IMR-90 (cell line): ENCODE measurements around the gene A3GALT2. TPM values are rescaled to one million over a fixed set of nuclear protein-coding genes. Genes with fewer than 3 reads are reported as not detected.

Experiments used
- ATAC-seq: fragments of 200-7000 bp; cut with Tn5 transposase; 2 replicates; pipeline ENCODE4 v1.9.1; 2020; ENCODE audit warnings: low read depth, mild to moderate bottlenecking, moderate library complexity
- BruUV-seq: library from RNA; stranded (reverse); fragments of 400-500 nt; replicated peaks from 2 replicates; lab custom pipeline; 2021; lab: Mats Ljungman, UMichigan
- CTCF ChIA-PET: fragments of 300-600 bp; formaldehyde crosslinking; extraction: SDS; loops from one replicate; lab custom pipeline; 2021; ENCODE audit warnings: antibody characterized with exemption; lab: Yijun Ruan, JAX
- POLR2A ChIA-PET: fragments of 300-600 bp; sonication (Branson Sonifier 250); formaldehyde crosslinking; loops from one replicate; lab custom pipeline; 2022; ENCODE audit warnings: antibody characterized with exemption; ENCODE audit not compliant: unreplicated experiment; lab: Charles Lee
- DNase-seq: peaks from one replicate; pipeline ENCODE4 v3.0.0; 2013
- H2AFZ ChIP-seq: replicated peaks from 2 replicates; pipeline ENCODE3; 2013; ENCODE audit warnings: low read length, mild to moderate bottlenecking; ENCODE audit not compliant: poor library complexity
- H2AK5ac ChIP-seq: 2 replicates; pipeline ENCODE4 v1.6.1; 2013; ENCODE audit warnings: low read depth, low read length, inconsistent platforms
- H2AK9ac ChIP-seq: replicated peaks from 2 replicates; pipeline ENCODE3; 2013; ENCODE audit warnings: mild to moderate bottlenecking, low read depth, low read length, moderate library complexity; ENCODE audit not compliant: poor library complexity
- H2BK120ac ChIP-seq: 2 replicates; pipeline ENCODE4 v1.6.1; 2013; ENCODE audit warnings: low read depth, low read length, inconsistent platforms
- H2BK15ac ChIP-seq: 3 replicates; pipeline ENCODE4 v1.6.1; 2013; ENCODE audit warnings: low read depth, low read length, inconsistent platforms
- H2BK20ac ChIP-seq: 2 replicates; pipeline ENCODE4 v1.6.1; 2013; ENCODE audit warnings: low read depth, mild to moderate bottlenecking, inconsistent platforms, low read length, moderate library complexity
- H2BK5ac ChIP-seq: 2 replicates; pipeline ENCODE4 v1.6.1; 2013; ENCODE audit warnings: mild to moderate bottlenecking, low read depth, low read length, inconsistent platforms; ENCODE audit not compliant: poor library complexity, severe bottlenecking
- H3K14ac ChIP-seq: replicated peaks from 2 replicates; pipeline ENCODE4 v1.6.1; 2013; ENCODE audit warnings: low read depth, low read length, inconsistent platforms
- H3K18ac ChIP-seq: 2 replicates; pipeline ENCODE4 v1.6.1; 2013; ENCODE audit warnings: low read depth, low read length, control low read depth
- H3K23ac ChIP-seq: 2 replicates; pipeline ENCODE4 v1.6.1; 2013; ENCODE audit warnings: low read depth, low read length, inconsistent platforms
- H3K27ac ChIP-seq: 2 replicates; pipeline ENCODE4 v1.5.1; 2013; ENCODE audit warnings: mild to moderate bottlenecking, control low read depth, low read length; ENCODE audit not compliant: insufficient read depth
- H3K27me3 ChIP-seq: 2 replicates; pipeline ENCODE4 v1.6.1; 2013; ENCODE audit warnings: low read length; ENCODE audit not compliant: control insufficient read depth, insufficient read depth
- H3K36me3 ChIP-seq: 2 replicates; pipeline ENCODE4 v1.6.1; 2013; ENCODE audit warnings: low read length, mixed read lengths; ENCODE audit not compliant: control insufficient read depth, insufficient read depth
- H3K4ac ChIP-seq: 2 replicates; pipeline ENCODE4 v1.6.1; 2013; ENCODE audit warnings: low read depth, low read length, inconsistent platforms
- H3K4me1 ChIP-seq: 2 replicates; pipeline ENCODE4 v1.6.1; 2013; ENCODE audit warnings: low read length, mixed read lengths; ENCODE audit not compliant: control insufficient read depth, insufficient read depth
- H3K4me2 ChIP-seq: 2 replicates; pipeline ENCODE4 v1.6.1; 2013; ENCODE audit warnings: low read depth, mild to moderate bottlenecking, control low read depth, low read length, moderate library complexity
- H3K4me3 ChIP-seq: 2 replicates; pipeline ENCODE4 v1.5.1; 2013; ENCODE audit warnings: low read depth, mild to moderate bottlenecking, control low read depth, low read length, moderate library complexity; ENCODE audit not compliant: insufficient read depth
- H3K56ac ChIP-seq: 2 replicates; pipeline ENCODE4 v1.6.1; 2013; ENCODE audit warnings: low read length, inconsistent platforms; ENCODE audit not compliant: insufficient read depth; ENCODE audit errors: extremely low read depth
- H3K79me1 ChIP-seq, 2 experiments: 2 replicates each; pipeline ENCODE4 v1.6.1; 2013; ENCODE audit warnings: low read length in 2 of 2, inconsistent platforms in 1 of 2, low read depth in 1 of 2
- H3K9ac ChIP-seq: 2 replicates; pipeline ENCODE4 v1.6.1; 2013; ENCODE audit warnings: low read depth, low read length, control low read depth
- H3K9me1 ChIP-seq: 2 replicates; pipeline ENCODE4 v1.6.1; 2013; ENCODE audit warnings: low read length, inconsistent platforms; ENCODE audit not compliant: insufficient read depth
- H3K9me3 ChIP-seq: 2 replicates; pipeline ENCODE4 v1.6.1; 2013; ENCODE audit warnings: low read length; ENCODE audit not compliant: control insufficient read depth, insufficient read depth
- H4K20me1 ChIP-seq: 2 replicates; pipeline ENCODE4 v1.6.1; 2013; ENCODE audit warnings: low read length, inconsistent platforms; ENCODE audit not compliant: insufficient read depth
- H4K5ac ChIP-seq: 2 replicates; pipeline ENCODE4 v1.6.1; 2013; ENCODE audit warnings: mild to moderate bottlenecking, low read depth, low read length, control low read depth
- H4K8ac ChIP-seq, 2 experiments: 2 replicates each; pipeline ENCODE4 v1.6.1; 2013; ENCODE audit warnings: low read depth in 2 of 2, low read length in 2 of 2, control low read depth in 1 of 2, inconsistent platforms in 1 of 2
- H4K91ac ChIP-seq: 2 replicates; pipeline ENCODE4 v1.6.1; 2013; ENCODE audit warnings: low read depth, low read length, inconsistent platforms; ENCODE audit not compliant: insufficient read depth
- BHLHE40 ChIP-seq: fragments of 150-350 bp; IDR thresholded peaks from 2 replicates; pipeline ENCODE4 v1.6.1; 2016; ENCODE audit warnings: mild to moderate bottlenecking, low read depth, low read length
- CHD1 ChIP-seq: IDR thresholded peaks from 2 replicates; pipeline ENCODE4 v1.6.1; 2012; ENCODE audit warnings: low read depth, low read length, improper control_type of control experiment
- ELK1 ChIP-seq: fragments of 150-350 bp; IDR thresholded peaks from 2 replicates; pipeline ENCODE4 v1.6.1; 2016; ENCODE audit warnings: low read depth, mild to moderate bottlenecking, low read length, moderate library complexity, borderline replicate concordance
- MAFK ChIP-seq: IDR thresholded peaks from 2 replicates; pipeline ENCODE4 v1.6.1; 2012; ENCODE audit warnings: low read depth, low read length, improper control_type of control experiment
- POLR2A ChIP-seq: IDR thresholded peaks from 2 replicates; pipeline ENCODE4 v1.6.1; 2012; ENCODE audit warnings: mild to moderate bottlenecking, low read depth, low read length
- RCOR1 ChIP-seq: IDR thresholded peaks from 2 replicates; pipeline ENCODE4 v1.6.1; 2012; ENCODE audit warnings: mild to moderate bottlenecking, low read length, improper control_type of control experiment; ENCODE audit not compliant: insufficient replicate concordance
- RFX5 ChIP-seq: IDR thresholded peaks from 2 replicates; pipeline ENCODE4 v1.8.0; 2012; ENCODE audit warnings: low read depth, mild to moderate bottlenecking, low read length, moderate library complexity
- WGBS, 2 experiments: methylation state at CpG; one replicate each; pipeline versions ENCODE4 v1.1.5 to v1.1.7; 2013; ENCODE audit warnings: missing lambda C conversion rate in 2 of 2; ENCODE audit not compliant: insufficient read length in 1 of 2; ENCODE audit errors: extremely low coverage in 2 of 2; 5-methylcytosine and 5-hydroxymethylcytosine counted together
- dilution Hi-C: fragments of 300-500 bp; cut with HindIII; formaldehyde crosslinking; loops from one replicate; pipeline ENCODE4 v1.14.3; 2018; ENCODE audit warnings: low sequenced_read_pairs; ENCODE audit not compliant: unreplicated experiment
- in situ Hi-C: fragments of 300-500 bp; cut with MboI; formaldehyde crosslinking; loops from 3 replicates; pipeline ENCODE4 v1.14.3; 2019; ENCODE audit warnings: low sequenced_read_pairs, inconsistent platforms, mixed read lengths
- intact Hi-C: fragments of 100-400 bp; cut with micrococcal nuclease; formaldehyde crosslinking; loops from 2 replicates; pipeline ENCODE4 v1.10.0; 2022
- polyA plus RNA-seq, 3 experiments: library from polyadenylated mRNA; depleted of rRNA; stranded (reverse); fragments of >200 nt; gene quantifications; 2 replicates each; pipeline ENCODE4 v1.2.3, GENCODE V29; 2012; ENCODE audit warnings: low replicate concordance in 1 of 3
- total RNA-seq: library from RNA; depleted of rRNA; stranded (reverse); fragments of >200 nt; gene quantifications from 2 replicates; pipeline ENCODE4 v1.2.3, GENCODE V29; 2012
- TF ChIP-seq, protein P1 (sequence below): fragments of 150-350 bp; IDR thresholded peaks from 2 replicates; pipeline ENCODE4 v1.6.1; 2017; ENCODE audit warnings: mild to moderate bottlenecking, antibody characterized with exemption, low read length, low read depth

A3GALT2 gene
- total and polyA plus RNA-seq, 2 of the 4 experiments (the other 2 are of a cell fraction) = not detected

DNA sequence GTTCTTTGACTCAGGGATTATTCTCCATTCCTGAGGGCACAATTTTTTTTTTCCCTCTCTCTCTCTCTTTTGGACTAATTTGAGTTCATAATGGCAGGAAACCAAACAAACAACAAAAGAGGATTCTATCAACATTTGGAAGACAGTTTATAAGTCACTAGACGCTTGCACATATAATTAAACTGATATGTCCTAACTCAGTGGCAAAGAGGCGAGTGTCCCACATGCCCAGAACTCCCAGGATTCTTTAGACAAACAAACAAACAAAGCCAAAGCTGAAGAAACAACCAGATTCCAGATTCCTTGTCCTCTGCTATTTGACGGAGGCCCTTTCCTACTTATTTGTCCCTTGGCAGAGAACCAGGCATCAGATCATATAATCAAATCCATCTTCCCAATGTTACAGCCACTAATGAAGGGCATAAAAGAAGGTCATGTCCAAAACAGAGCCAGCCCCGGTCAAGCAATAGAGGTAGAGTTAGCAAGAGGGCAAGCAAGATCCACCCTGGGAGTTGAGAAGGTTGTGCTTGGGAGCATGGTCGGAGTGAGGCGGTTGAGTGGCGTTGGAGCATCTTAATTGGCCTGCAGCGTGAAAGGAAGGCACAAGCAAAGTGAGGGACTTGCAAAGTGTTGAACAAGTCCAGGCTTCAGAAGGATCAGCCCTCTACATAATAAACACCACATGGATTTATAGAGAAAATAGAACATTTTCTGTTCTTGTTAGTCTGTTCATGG lies 34.3 kb downstream of the A3GALT2 start:
- BruUV-seq = no TSS peak
- no CpG with 5 or more reads among the region's 8 CpGs for WGBS, 2 experiments
- in situ Hi-C loops (no loop called here), intact Hi-C loops (loop anchor here (10.0 kb wide), 1 partner anchor 182 kb away; no protein-coding TSS in a partner anchor), dilution Hi-C loops (no loop called here)
- no peaks in the 10 kb centered on the region for H3K27me3 ChIP-seq
- H3K36me3 ChIP-seq = peaks cover 33% of the 10 kb centered on the region
- no peaks in the 10 kb centered on the region for H3K9me3 ChIP-seq
- H3K4me3 ChIP-seq = no peak overlapping the region
- peaks cover 4% of the 10 kb centered on the region; the same call in 1 of the 2 replicates for H3K9me1 ChIP-seq
- H3K9ac ChIP-seq = no peak overlapping the region
- H2AK5ac ChIP-seq = no peak overlapping the region
- ChIA-PET CTCF (no interaction called here), POLR2A (no interaction called here)
- peaks cover 0 to 6% of the 10 kb centered on the region in 2 experiments; a peak in 2 of 4 replicates for H3K79me1 ChIP-seq
- TF ChIP-seq RCOR1 = no peak
- no peak for TF ChIP-seq RFX5
- TF ChIP-seq, protein P1, sequence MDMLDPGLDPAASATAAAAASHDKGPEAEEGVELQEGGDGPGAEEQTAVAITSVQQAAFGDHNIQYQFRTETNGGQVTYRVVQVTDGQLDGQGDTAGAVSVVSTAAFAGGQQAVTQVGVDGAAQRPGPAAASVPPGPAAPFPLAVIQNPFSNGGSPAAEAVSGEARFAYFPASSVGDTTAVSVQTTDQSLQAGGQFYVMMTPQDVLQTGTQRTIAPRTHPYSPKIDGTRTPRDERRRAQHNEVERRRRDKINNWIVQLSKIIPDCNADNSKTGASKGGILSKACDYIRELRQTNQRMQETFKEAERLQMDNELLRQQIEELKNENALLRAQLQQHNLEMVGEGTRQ = no peak
- TF ChIP-seq POLR2A = no peak
- no peak for TF ChIP-seq MAFK
- TF ChIP-seq BHLHE40 = no peak
- TF ChIP-seq ELK1 = no peak
- TF ChIP-seq CHD1 = no peak
- no peak overlapping the region for H3K4me2 ChIP-seq
- H3K14ac ChIP-seq = no peak overlapping the region
- H3K56ac ChIP-seq = no peak overlapping the region
- no peak overlapping the region for H3K23ac ChIP-seq
- no peak overlapping the region for H3K18ac ChIP-seq
- H3K4ac ChIP-seq = no peak overlapping the region; the same call in 1 of the 2 replicates
- H2BK20ac ChIP-seq = no peak overlapping the region
- no peak overlapping the region for H4K5ac ChIP-seq
- H3K27ac ChIP-seq = no peak overlapping the region
- no peak overlapping the region for H4K91ac ChIP-seq
- no peak overlapping the region for H2AFZ ChIP-seq
- ATAC-seq = no peak
- H2BK15ac ChIP-seq = no peak overlapping the region
- DNase-seq = no peak
- H3K4me1 ChIP-seq = no peaks in the 10 kb centered on the region
- H4K20me1 ChIP-seq = no peaks in the 10 kb centered on the region
- no peak overlapping the region for H2AK9ac ChIP-seq
- H4K8ac ChIP-seq = no peak overlapping the region
- H2BK120ac ChIP-seq = no peak overlapping the region
- no peak overlapping the region for H2BK5ac ChIP-seq
